Activated CD4-positive, CD25-positive, alpha-beta regulatory T cell treated with anti-CD3 and anti-CD28 coated beads, Interleukin-2, amount 50 U/mL, for 72 hours (primary cell): Measurements from ENCODE around the gene TPD52L2.

Experiments
- DNase-seq: peaks from one replicate; pipeline ENCODE4 v3.0.0; 2021

TPD52L2 gene

DNA sequence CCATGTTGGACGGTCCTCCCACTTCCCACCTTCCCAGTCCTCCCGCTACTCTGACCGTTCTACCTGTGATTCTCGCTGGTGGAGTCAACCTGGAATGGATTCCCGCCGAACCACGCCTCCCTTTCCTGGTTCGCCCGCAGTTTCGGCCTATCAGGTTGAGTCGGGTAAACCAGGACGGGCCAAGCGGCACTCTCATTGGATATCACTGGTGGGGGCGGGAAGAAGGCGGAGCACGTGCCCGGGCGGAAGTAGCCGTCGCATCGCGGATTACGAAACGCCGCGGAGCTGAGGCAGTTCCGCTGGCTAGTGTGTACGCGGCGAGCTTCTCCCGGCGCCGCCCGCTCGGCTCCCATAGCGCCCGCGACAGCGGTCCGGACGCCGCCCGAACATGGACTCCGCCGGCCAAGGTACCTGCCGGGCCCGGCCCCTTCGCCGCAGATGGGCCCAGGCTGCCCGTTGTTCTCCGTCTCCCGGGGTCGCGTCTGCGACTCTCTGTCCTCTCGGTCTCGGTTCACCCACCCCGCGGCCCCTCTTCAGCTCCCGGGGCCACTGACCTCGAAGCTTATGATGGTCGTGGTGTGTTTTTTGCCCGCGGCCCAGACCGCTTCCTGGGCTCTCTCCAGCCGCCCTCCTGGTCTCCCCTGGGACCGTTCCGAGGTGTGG, at the start of gene TPD52L2:
TSS of gene TPD52L2 (plus strand) at position 293 of the 663 bp plus-strand sequence. CDS start at position 389, 96 bp downstream.
- DNase-seq: peak; percentile 95

GRCh38 chr20:63815615-63816253, 49.3 kb upstream of the TPD52L2 start:
- DNase-seq: no peak

GRCh38 chr20:63819224-63819921, 45.7 kb upstream of the TPD52L2 start:
- DNase-seq: no peak

DNA sequence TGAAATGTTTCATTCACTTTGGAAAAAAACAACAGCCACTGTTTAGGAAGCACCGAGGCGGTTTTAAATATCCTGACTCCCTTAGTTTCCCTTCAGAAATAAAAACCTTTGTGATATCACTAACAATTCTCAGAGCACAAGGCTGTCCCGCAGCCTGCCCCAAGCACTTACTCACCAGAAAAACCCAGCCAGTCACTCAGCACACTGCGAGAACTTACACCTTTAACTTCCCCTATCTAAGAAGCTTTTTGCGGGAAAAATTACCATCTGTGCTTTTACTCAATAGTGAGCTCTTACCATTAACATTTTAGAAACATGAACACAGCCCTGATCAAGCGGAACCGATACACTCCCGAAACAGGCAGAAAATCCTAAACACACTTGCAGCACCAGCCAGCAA, 43.3 kb upstream of the TPD52L2 start:
- no peak for DNase-seq

DNA sequence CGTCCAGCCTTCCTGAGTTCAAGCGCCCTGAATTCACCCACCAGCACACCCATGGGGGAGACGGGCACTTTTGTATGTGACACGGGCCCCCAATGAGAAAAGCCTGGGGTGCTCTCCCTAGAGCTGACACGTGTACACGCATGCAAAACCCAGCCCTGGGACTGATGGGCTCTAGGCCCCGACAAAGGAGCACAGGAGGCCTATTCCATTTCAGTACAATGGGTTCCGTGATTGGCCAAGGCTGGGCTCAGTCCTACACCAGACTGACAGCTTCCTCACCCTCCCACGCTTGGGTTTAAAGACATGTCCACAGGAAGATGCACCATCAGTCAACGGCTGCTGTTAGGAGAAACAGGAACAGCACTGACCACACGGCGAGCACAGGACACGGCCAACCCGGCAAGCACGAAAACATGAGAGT, 42.8 kb upstream of the TPD52L2 start:
- DNase-seq: no peak

DNA sequence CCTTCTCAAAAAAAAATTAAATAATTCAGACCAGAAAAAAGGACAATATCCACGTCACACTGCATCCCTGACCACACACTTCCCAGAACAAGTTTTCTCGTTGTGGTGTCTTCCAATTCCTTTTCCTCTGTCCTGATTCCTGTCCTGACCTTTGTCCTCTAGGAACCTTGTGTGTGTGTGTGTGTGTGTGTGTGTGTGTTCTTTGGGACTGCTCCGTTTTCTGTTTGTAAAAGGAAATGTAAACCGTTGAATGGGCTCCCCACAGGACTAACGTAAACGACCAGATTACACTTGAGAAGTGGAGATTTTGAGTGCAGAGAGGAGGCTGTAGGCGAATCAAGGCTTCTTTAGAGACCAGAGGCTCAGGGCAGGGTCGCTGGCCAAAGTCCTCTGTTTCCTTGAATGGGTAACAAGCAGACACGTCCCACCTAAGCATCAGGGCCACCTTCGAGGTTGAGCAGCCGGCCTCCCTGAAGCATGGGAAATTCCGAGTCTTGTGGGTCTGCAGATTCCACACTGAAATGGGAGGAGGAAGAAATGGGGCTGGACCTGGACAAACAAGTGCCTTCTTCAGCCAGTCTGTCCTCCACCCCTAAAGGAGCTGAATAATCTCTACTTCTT, 41.3 kb upstream of the TPD52L2 start:
- DNase-seq: no peak

DNA sequence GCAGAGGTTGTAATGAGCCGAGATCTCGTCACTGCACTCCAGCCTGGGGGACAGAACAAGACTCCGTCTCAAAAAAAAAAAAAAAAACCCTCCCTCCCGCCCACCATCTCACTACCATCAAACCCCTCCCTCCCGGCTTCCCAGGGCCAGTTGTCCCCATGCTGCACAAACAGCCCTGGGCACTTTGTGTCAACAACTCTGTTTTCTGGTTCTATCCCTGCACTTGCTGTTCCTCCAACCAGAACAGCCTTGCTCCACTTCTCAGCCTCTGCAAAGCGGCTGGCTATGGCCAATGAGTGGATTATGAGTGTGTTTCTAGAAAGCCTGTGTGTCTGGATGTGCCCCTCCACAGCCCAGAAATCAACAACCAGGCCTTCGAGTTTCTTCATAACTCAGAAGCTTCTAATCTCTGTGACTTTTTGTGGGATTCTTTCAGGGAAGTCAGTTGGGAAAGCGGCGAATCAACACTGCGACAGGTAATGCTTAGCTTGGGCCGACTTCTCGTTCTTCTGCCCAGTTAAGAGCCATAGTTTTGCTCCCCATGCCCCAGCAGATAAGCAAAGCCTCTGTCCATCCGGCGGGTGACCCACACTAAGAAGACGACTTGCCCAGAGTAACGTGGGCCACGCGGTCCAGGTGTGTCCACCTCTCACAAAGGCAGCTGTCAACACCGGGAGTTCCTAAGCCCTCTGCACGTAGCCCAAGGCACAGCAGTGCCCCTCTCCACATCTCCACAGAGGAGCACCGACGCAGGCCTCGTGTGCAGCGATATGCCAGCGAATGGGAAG, 39.5 kb upstream of the TPD52L2 start:
- DNase-seq: no peak

- DNase-seq: no peak
Measured at GRCh38 chr20:63826753-63827152, 38.3 kb upstream of the TPD52L2 start.

DNA sequence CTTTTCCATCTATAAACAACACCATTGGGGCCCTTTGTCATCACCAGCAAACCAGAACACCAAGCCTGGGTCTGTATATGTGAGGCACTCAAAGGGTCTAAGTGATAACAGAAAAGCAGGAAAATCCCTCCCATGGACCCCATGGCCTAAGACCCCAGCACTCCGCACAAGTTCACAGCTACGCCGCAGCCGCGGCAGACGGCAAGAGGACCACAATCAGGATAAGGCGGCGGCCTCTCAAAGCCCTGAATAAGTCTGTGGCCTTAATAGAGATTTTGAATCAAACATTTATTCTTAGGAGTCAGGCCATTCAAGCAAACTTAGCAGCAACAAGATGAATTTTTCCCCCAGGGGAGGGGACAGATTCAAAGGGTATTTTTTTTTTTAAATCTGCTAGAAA, 36.9 kb upstream of the TPD52L2 start:
- DNase-seq: no peak

GRCh38 chr20:63828545-63828944, 36.5 kb upstream of the TPD52L2 start:
- no peak for DNase-seq

DNA sequence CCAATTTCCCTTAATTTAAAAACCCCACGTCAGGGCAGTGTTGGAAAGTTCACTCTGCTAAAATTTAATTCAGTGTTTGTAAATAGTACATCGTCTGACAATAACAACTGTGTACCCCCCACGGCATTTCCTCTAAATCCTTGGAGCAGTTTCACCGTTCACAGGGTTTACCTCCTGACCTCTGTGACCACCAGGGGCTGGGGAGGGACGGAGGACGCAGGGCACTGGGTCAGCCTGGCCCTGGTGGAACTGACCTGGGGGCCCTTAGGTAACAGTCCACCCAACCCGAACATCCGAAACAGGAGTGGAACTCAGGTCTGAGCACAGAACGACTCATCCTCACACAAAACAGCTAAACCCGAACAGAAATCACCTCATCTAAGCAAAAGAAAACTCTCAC, 36.1 kb upstream of the TPD52L2 start:
- no peak for DNase-seq

- no peak for DNase-seq
Measured at GRCh38 chr20:63829603-63829944, 35.5 kb upstream of the TPD52L2 start.

DNA sequence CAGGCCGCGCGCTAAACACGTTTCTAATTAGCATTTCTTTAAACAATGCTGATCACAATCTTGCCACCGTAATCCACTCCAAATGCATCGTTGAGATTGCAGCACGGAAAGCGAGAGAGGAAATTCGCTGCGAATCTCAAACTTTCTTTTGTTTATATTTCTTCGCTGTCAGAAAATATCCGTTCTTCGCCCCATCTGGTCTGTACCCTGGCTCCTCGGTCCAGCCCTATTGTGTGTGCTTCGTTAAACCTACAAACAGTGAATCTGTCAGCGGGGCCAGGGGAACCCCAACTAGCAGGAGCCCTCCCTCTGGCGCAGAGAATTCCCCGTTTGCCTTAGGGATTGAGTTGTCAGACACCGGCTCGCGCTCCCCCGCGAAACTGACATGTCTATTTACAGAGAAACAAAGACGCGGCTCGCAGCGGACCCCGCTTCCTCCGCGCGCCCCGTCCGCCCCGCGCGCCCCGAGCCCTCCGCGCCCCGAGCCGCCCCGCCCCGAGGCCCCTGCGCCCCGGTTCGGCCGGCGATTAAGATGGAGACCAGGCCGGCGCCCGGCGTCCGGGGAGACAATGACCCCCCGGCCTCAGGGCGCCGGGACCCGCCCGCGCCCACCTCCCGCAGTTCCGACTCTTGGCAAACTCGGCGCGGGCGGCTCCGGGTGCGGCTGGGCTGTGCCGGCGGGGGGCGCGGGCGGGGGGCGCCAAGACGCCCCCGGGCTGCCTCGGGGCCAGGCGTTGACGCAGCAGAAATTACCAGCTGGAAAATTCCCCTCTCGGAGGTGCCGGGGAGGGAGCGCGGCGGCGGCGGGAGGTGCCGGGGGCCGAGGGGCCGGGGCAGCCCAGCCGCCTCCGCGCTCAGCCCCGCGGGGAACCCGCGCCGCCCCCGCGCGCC, 34.9 kb upstream of the TPD52L2 start:
- no peak for DNase-seq

DNA sequence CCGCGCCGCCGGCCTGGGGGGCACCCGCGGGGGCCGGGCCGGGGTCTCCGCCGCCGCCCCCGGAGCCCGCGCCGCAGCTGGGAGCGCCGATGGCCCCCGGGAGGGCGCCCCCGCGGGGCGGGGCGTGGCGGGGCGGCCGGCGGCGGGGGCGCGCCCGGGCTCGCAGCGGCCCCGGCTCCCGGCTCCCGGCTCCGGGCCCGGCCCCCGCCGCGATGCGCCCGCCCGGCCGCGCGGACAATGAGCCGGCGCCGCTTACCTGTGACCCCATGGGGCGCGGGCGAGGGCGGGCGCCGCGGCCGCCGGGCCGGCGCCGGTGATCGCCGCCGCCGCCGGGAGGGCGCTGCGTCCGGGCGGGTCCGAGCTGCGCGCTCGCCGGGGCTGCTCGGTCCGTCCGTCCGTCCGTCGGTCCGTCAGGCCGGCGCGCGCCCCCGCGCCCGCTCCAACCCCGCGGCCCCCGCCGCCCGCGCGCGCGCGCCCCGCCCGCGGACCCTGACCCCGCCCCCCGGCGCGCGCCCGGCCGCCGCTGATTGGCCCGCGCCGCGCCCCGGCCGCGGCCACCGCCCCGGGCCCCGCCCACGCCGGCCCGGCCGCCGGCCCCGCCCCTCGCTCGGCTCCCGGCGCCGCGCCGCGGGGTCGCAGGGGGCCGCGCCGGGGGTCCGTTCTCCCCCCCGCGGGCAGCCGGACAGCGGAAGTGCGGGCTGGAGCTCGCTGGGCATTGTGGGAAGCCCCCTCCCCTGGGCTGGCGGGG, 34.1 kb upstream of the TPD52L2 start, which contains the start of gene ZBTB46:
TSS of gene ZBTB46 (minus strand) at position 424 of the 748 bp plus-strand sequence. CDS start 40,507 bp downstream, outside the sequence.
- DNase-seq: no peak

DNA sequence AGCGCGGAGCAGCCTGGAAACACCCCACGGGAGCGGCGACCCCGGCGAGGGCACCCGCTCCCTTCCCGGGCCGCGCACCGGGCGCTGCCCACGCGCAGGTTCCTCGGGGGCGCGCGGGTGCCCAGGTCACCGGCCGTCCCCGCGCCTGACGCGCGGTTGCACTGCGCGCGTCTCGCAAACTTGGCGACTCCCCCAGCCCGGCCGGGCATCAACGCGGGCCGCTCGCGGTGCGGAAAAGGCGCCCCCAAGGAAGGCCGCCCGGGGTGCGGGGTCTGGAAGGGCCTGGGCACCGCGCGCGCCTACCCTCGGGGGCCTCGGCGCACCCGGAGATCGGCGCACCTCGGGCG, 33.5 kb upstream of the TPD52L2 start:
- DNase-seq: no peak

- DNase-seq: no peak
Measured at GRCh38 chr20:63831993-63832686, 32.9 kb upstream of the TPD52L2 start.

- no peak for DNase-seq
Measured at GRCh38 chr20:63833776-63834490, 31.1 kb upstream of the TPD52L2 start.

- no peak for DNase-seq
Measured at GRCh38 chr20:63834491-63834880, 30.6 kb upstream of the TPD52L2 start.

DNA sequence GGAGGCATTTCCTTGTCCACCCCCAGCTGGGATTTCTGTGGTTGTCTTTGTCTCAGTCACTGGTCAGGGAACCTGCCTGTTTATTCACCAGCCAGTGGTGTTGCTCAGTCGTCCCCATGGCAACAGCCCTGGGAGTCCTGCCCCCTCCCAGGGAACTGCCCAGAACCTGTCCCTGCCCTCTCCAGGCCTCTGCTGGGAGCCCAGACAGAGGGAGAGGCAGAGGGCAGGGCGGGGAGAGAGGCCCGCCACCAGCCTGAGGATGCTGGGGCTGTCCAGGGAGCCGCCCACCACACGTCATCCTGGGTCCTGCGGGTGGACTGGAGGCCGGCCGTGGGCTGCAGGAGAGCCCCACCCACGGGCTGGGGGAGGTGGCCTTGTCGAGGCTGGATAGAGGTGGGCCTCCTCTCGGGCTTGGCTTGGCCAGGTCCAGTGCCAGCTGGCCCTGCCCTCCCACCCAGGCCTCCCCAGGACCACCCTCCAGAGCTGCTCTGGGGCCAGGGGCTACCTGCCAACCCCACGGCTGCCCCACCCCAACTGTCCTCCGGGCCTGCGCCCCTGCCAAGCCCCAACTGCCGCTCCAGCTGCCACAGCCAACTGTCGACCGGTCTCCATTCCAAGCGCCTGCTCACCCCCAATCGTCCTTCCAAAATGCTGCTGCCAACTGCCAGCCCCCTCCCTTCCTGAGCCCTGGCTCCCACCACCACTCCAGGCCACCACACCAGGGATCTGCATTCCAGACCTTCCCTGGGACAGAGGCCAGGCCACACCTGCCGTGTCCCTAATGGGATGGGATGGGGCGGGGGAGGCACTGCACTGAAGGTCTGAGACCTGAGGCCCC, 29.8 kb upstream of the TPD52L2 start:
- DNase-seq: no peak
